GM19239 (cell line): ENCODE data around the gene PEBP1.

Source experiments
- DNase-seq: peaks from one replicate; pipeline ENCODE4 v3.0.0; 2011; ENCODE audit warnings: low spot score; ENCODE audit not compliant: insufficient read length
- FAIRE-seq: peaks from 2 replicates; lab custom pipeline; 2011; peaks lifted over from hg19 to GRCh38; lab: Jason Lieb, UNC

PEBP1 gene

GRCh38 chr12:118188690-118189371 lies 52.9 kb downstream of the PEBP1 start:
- FAIRE-seq, result no peak

GRCh38 chr12:118189741-118190191 lies 53.8 kb downstream of the PEBP1 start:
- FAIRE-seq (no peak), DNase-seq (no peak)

More at GRCh38 chr12:118188690-118189371, 52.9 kb downstream of the PEBP1 start:
- no peak for DNase-seq

GRCh38 chr12:118190266-118190665 lies 54.3 kb downstream of the PEBP1 start:
- FAIRE-seq (no peak), DNase-seq (no peak)

- FAIRE-seq (no peak), DNase-seq (no peak)
These were observed 57.6 kb downstream of the PEBP1 start for GRCh38 chr12:118193477-118193876.

- FAIRE-seq (no peak), DNase-seq (no peak)
These were observed 58.0 kb downstream of the PEBP1 start for GRCh38 chr12:118193958-118194357.
